ENCODE data around the gene MAP1LC3B2. TPM values are rescaled to one million over a fixed set of nuclear protein-coding genes. Genes with fewer than 3 reads are reported as not detected.

The MAP1LC3B2 gene
- total RNA-seq, 2 experiments from 2014 or later, result 0.54 to 1.7 TPM

DNA sequence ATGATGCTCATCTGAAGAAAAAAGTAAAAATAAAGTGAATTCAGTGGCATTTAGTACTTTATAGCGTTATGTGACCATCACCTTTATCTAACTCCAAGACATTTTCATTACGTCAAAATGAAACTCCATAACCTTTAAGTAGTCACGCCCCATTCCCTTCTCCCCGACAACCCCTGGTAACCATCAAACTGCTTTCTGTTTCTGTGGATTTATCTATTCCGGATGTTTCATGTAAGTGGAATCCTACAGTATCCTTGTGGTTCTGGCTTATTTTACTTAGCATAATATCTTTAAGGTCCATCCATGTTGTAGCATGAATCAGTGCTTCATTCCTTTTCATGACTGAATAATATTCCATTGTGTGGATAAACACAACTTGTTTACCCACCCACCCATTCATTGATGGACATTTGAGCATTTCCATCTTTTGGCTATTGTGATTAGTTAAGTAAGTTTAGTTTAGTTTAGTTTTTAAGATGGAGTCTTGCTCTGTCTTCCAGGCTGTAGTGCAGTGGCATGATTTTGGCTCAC lies 18.5 kb upstream of the MAP1LC3B2 start:
- CTCF ChIA-PET, result interaction anchor here (1.5 kb wide), 1 partner anchor 58 kb away, joined by 4 read pairs; no protein-coding TSS in a partner anchor
- Mint-ChIP-seq H3K4me1 (peaks cover 31% of the 10 kb centered on the region), H3K4me3 (no peak overlapping the region), H3K27ac (no peak overlapping the region), H3K27me3 (no peaks in the 10 kb centered on the region), H3K36me3 (peaks cover 4% of the 10 kb centered on the region), H3K9me3 (ENCODE audit: low read depth) (no peaks in the 10 kb centered on the region)
- DNase-seq, result no peak
- no peak for ATAC-seq

DNA sequence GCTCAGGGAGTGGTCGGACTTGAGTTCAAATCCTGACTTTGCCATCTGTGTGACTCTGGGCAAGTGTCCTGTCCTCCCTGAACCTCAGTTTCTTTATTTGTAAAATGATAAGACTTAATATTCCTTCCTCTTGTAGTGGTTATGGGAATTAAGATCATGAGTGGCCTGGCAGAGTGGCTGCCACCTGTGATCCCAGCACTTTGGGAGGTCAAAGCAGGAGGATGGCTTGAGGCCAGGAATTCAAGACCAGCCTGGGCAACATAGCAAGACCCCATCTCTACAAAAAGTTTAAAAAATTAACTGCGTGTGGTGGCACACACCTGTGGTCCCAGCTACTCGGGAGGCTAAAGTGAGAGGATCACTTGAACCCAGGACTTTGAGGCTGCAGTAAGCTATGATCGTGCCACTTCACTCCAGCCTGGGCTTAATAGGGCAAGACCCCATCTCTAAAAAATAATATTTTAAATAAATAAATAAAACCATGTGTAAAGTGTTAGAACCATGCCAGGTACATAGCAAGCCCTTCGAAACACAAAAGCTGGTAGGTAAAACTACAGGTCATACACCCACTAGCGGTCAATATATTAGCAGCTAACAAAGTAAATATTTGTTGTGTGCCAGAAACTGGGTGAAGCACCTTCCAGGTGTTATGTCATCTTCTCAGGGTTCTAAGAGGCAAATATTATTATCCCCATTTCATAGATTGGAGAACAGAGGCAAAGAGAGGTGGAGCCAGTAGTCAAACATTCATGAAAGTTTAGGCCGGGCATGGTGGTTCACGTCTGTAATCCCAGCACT lies 17.4 kb upstream of the MAP1LC3B2 start:
- Mint-ChIP-seq H3K4me1 (peaks cover 27% of the 10 kb centered on the region), H3K27me3 (no peaks in the 10 kb centered on the region), H3K36me3 (peaks cover 2% of the 10 kb centered on the region), H3K9me3 (ENCODE audit: low read depth) (no peaks in the 10 kb centered on the region), H3K4me3 (no peak overlapping the region), H3K27ac (no peak overlapping the region)
- CTCF ChIA-PET, result no interaction called here
- no peak for ATAC-seq
- no peak for DNase-seq

DNA sequence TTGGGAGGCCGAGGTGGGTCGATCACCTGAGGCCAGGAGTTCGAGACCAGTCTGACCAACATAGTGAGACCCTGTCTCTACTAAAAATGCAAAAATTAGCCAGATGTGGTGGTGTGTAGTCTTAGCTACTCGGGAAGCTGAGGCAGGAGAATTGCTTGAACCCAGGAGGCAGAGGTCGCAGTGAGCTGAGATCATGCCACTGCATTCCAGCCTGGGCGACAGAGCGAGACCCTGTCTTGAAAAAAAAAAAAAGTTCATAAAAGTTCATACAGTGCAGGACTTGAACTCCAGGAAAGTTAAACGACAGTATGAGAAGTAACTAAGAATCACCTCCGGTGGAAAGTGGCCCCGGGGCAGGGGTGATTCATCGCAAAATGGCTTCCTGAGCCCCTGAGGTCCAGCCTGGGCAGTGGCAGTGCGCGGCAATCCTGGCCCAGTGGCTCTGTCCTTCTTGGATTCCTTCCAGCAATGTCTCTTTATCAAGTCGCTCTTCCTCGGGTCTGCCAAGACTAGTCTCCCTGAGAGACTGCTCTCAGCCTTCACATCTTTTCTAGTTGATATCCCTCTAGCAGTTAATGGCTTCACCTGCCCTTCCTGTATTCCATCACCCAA lies 16.7 kb upstream of the MAP1LC3B2 start:
- H3K4me1 Mint-ChIP-seq, result peaks cover 20% of the 10 kb centered on the region
- H3K27me3 Mint-ChIP-seq, result no peaks in the 10 kb centered on the region
- no peak overlapping the region for H3K4me3 Mint-ChIP-seq
- no peak overlapping the region for H3K27ac Mint-ChIP-seq
- ATAC-seq (no peak), DNase-seq (no peak)
- CTCF ChIA-PET, result no interaction called here
- H3K36me3 Mint-ChIP-seq, result peaks cover 2% of the 10 kb centered on the region
- H3K9me3 Mint-ChIP-seq (ENCODE audit: low read depth), result no peaks in the 10 kb centered on the region

DNA sequence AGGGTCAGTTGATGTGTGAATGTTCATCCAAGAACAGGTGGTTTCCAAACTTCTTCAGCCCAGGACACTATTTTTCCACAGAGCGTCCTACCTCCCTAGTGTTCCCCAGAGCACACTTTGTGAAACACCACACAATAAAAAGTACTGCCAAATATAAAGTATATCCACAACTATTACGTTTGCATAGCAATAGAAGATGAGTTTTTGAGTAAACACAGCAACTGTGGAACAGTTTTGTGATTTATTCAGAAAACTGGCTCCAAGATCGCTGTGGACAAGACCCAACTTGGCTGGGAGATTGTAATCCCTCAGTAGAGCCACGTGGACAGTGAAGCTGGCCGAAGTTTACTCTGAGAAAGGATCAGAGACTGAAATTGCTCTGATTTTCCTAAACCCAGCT lies 14.5 kb upstream of the MAP1LC3B2 start:
- DNase-seq (no peak), ATAC-seq (no peak)
- peaks cover 8% of the 10 kb centered on the region for H3K4me1 Mint-ChIP-seq
- H3K4me3 Mint-ChIP-seq, result no peak overlapping the region
- H3K9me3 Mint-ChIP-seq (ENCODE audit: low read depth), result no peaks in the 10 kb centered on the region
- peaks cover 2% of the 10 kb centered on the region for H3K36me3 Mint-ChIP-seq
- peaks cover 6% of the 10 kb centered on the region for H3K27me3 Mint-ChIP-seq
- no peak overlapping the region for H3K27ac Mint-ChIP-seq
- CTCF ChIA-PET, result interaction anchor here (1.8 kb wide), 1 partner anchor 15 kb away, joined by 7 read pairs; the partner anchor contains the start of gene MAP1LC3B2

DNA sequence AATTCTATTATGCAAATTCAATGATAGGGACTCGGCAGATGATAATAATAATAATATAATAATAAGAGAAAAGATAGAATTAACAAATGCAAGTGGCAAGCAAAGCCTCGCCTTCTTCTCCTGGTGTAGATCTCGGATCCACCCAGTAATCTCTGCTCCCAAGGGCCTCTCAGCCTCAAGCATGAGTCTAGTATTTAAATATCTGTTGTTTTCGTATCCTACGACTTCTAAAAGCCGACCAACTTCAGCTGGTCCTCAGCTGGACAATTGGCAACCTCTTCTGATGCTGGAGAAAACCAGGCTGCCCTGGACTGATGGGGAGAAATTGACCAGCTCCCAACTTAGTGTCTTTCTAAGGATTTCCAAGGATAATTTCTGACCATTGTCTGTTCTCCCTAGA lies 14.0 kb upstream of the MAP1LC3B2 start:
- CTCF ChIA-PET, result interaction anchor here (1.5 to 1.8 kb wide), 2 partner anchors 15 to 164 kb away, joined by 4 to 7 read pairs; partner anchors contain the start of gene MAP1LC3B2
- Mint-ChIP-seq H3K4me3 (no peak overlapping the region), H3K27me3 (peaks cover 6% of the 10 kb centered on the region), H3K9me3 (ENCODE audit: low read depth) (no peaks in the 10 kb centered on the region), H3K4me1 (peaks cover 8% of the 10 kb centered on the region), H3K36me3 (peaks cover 2% of the 10 kb centered on the region), H3K27ac (no peak overlapping the region)
- ATAC-seq, result no peak
- no peak for DNase-seq

DNA sequence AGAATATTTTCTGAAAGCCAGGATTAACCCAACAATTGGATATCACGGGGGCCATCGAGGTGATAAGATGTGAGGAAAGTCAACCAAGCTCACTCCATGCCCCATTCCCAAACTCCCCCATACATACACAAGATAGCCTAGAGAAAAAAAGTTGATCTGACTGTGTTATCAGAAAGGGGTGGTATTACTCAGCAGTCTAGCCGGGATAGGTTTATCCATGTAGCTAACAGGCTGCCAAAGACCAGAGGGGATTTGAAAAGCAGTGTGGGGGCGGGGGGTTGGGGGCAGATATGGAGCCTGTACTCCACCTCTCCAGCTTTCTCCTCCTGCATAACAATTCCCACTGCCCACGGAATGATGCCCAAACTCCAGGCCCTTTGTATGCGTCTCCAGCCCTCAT lies 13.2 kb upstream of the MAP1LC3B2 start:
- DNase-seq (no peak), ATAC-seq (no peak)
- H3K9me3 Mint-ChIP-seq (ENCODE audit: low read depth), result no peaks in the 10 kb centered on the region
- no peaks in the 10 kb centered on the region for H3K36me3 Mint-ChIP-seq
- peaks cover 8% of the 10 kb centered on the region for H3K4me1 Mint-ChIP-seq
- H3K27ac Mint-ChIP-seq, result no peak overlapping the region
- no peak overlapping the region for H3K4me3 Mint-ChIP-seq
- H3K27me3 Mint-ChIP-seq, result peaks cover 6% of the 10 kb centered on the region
- CTCF ChIA-PET, result interaction anchor here (1.5 to 1.8 kb wide), 2 partner anchors 14 to 163 kb away, joined by 4 to 7 read pairs; partner anchors contain the start of gene MAP1LC3B2

DNA sequence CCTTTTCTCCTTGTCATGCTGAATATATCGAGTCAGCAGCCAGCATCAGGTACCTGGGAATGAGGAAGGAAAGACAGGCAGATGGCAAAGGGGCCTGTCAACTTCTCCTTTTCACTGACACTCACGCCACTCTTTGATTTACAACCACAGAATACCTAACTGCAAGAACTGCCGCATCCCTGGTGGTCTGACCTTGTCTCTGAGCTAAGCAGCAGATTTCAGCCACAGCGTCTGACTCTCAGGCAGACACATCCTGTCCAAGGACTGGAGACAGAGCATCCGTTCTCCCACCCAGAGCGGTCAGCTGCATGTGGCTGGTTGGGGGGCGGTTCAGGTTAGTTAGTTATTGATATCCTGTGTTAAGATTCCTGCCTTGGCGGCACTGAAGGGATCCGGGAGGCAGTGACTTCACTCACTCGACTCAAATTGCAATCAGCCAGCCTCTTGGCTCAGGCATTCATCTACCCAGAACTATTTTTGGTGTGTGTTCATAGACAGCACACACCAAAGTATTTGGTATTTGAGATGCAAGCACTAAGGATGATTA lies 11.2 kb upstream of the MAP1LC3B2 start:
- peaks cover 6% of the 10 kb centered on the region for H3K27me3 Mint-ChIP-seq
- CTCF ChIA-PET, result interaction anchor here (1.0 to 2.6 kb wide), 2 partner anchors 11 to 52 kb away, joined by 3 to 12 read pairs; partner anchors contain the start of gene MAP1LC3B2

DNA sequence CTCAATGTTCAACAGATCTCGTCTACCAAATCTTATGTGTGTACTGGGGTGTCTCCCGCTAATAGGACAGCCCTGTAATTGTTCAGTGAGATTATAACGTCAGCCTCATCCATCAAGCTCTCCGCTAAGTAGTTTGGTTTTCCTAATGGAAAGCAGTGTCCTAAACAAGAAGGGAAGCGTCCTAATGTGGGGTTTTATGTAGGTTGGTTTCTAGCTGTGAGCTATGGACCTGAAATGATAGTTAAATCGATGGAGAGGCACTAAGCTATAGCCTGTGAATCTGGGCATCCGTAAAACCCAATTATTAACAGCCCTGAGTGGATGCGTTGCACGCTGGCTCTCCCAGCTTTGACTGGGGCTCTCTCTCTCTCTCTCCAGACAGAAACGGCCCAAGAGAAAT lies 9.2 kb upstream of the MAP1LC3B2 start:
- H3K4me1 Mint-ChIP-seq, result peaks cover 8% of the 10 kb centered on the region
- DNase-seq (no peak), ATAC-seq (no peak)
- H3K9me3 Mint-ChIP-seq (ENCODE audit: low read depth), result no peaks in the 10 kb centered on the region
- peaks cover 6% of the 10 kb centered on the region for H3K27me3 Mint-ChIP-seq
- CTCF ChIA-PET, result interaction anchor here (1.0 to 2.6 kb wide), 2 partner anchors 9 to 11 kb away, joined by 3 to 12 read pairs; partner anchors contain the start of gene MAP1LC3B2
- H3K4me3 Mint-ChIP-seq, result no peak overlapping the region
- no peak overlapping the region for H3K27ac Mint-ChIP-seq
- H3K36me3 Mint-ChIP-seq, result peaks cover 2% of the 10 kb centered on the region

More for the DNA sequence above, 11.2 kb upstream of the MAP1LC3B2 start:
- peaks cover 8% of the 10 kb centered on the region for H3K4me1 Mint-ChIP-seq
- H3K4me3 Mint-ChIP-seq, result no peak overlapping the region
- no peaks in the 10 kb centered on the region for H3K36me3 Mint-ChIP-seq
- ATAC-seq (peak; percentile 30), DNase-seq (peak; percentile 55)
- no peaks in the 10 kb centered on the region for H3K9me3 Mint-ChIP-seq (ENCODE audit: low read depth)
- peak overlapping the region; percentile 58 for H3K27ac Mint-ChIP-seq

DNA sequence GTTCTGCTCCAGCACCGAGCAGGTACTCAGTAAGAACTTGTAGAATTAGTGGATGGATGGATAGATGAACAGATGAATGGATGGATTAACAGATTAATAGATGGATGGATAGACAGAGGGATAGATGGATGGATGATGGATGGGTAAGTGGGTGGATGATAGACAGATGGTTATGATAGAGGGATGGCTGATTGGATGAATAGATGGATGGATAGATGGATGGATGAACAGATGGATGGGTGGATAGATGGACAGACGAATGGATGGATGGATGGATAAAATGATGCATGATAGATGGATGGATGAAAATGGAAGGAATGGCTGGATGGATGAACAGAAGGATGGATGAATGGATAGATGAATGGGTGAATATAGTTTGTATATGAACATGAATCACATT lies 8.0 kb upstream of the MAP1LC3B2 start:
- ATAC-seq, result no peak

DNA sequence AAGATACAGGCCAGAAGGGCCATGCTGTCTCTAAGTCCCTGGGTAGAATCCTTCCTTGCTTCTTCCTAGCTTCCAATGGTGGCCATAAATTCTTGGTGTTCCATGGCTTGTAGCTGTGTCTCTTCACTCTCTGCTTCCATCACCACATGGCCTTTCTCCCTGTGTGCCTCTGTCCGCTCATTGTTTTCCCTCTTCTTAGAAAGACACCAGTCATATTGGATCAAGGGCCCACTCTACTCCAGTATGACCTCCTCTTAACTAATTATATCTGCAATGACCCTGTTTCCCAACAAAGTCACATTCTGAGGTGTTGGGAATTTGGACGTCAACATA lies 7.6 kb upstream of the MAP1LC3B2 start:
- Mint-ChIP-seq H3K4me3 (no peak overlapping the region), H3K4me1 (peaks cover 8% of the 10 kb centered on the region), H3K27ac (no peak overlapping the region), H3K9me3 (ENCODE audit: low read depth) (no peaks in the 10 kb centered on the region), H3K27me3 (peaks cover 13% of the 10 kb centered on the region), H3K36me3 (peaks cover 2% of the 10 kb centered on the region)
- CTCF ChIA-PET, result no interaction called here
- no peak for ATAC-seq
- no peak for DNase-seq

More for the DNA sequence above, 8.0 kb upstream of the MAP1LC3B2 start:
- Mint-ChIP-seq H3K4me1 (peaks cover 8% of the 10 kb centered on the region), H3K36me3 (peaks cover 2% of the 10 kb centered on the region), H3K27ac (no peak overlapping the region), H3K27me3 (peaks cover 13% of the 10 kb centered on the region), H3K4me3 (no peak overlapping the region), H3K9me3 (ENCODE audit: low read depth) (no peaks in the 10 kb centered on the region)
- CTCF ChIA-PET, result no interaction called here
- DNase-seq, result no peak

DNA sequence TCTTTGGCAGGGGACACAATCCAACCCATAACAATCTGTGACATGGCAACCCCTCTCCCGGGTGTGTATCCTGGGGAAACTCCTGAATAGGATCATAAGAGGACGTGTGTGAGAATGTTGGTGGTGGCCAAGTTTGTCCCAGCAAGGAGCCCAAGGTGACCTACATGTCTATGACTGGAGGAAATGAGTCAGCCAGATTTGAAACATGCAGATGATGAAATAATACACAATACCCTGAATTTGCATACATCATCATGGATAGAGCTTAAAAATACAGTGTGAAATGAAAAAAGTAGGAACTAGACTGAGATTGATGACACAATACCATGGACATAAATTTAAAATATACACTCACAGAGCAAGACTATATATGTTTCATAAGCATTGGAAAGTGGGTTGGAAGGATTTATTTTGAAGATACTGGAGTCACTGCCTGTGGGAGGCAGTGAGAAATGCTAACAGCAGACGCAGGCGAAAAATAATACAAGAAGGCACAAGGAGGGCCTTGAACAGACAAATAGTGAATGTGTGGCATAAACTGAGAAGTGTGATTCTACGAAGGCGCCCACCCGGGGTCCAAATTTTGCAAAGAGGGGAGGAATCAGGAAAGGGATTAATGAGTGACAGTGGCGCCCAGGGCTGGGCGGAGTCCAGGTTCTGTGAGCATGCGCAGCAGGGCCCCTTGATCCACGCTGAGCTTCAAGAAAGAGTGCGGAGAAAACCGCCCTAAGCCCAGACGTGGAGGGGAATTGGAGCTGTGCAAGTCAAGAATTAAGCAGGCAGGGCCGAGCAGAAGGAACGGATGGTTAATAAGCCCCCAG lies 7.0 kb upstream of the MAP1LC3B2 start:
- ATAC-seq (no peak), DNase-seq (no peak)
- Mint-ChIP-seq H3K9me3 (ENCODE audit: low read depth) (no peaks in the 10 kb centered on the region), H3K36me3 (peaks cover 6% of the 10 kb centered on the region), H3K27me3 (peaks cover 17% of the 10 kb centered on the region), H3K4me1 (peaks cover 11% of the 10 kb centered on the region), H3K4me3 (no peak overlapping the region), H3K27ac (no peak overlapping the region)
- CTCF ChIA-PET, result no interaction called here

DNA sequence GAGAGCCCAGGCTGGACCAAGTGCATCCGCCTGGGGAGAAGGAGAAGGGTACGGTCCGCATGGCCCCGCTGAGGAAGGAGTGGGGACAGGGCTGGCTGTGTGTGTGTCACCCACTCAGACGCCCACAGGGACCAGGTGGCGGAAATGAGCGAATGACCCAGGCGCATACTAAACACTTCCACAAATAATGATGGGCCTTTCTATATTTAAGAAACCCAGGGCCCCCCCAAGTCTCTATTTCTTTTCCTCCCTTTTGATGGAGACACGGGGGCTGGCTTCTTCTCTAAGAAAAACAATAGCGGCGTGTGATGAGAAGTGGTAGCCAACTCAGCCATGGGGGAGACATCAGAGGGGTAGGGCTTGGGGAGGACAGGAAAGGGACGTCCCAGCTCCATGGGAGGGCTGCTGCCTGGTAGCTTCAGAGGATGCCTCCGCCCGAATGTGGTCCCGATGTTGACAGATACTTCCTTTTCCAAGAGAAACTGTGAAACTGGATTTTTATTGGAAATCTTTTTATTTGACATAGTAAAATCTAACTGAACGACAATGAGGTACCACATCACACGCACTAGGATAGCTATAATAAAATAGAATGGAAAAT lies 6.3 kb upstream of the MAP1LC3B2 start:
- ATAC-seq (no peak), DNase-seq (no peak)
- H3K4me3 Mint-ChIP-seq, result no peak overlapping the region
- H3K27ac Mint-ChIP-seq, result no peak overlapping the region
- no peaks in the 10 kb centered on the region for H3K9me3 Mint-ChIP-seq (ENCODE audit: low read depth)
- peaks cover 17% of the 10 kb centered on the region for H3K27me3 Mint-ChIP-seq
- CTCF ChIA-PET, result no interaction called here
- peaks cover 6% of the 10 kb centered on the region for H3K36me3 Mint-ChIP-seq
- H3K4me1 Mint-ChIP-seq, result peaks cover 13% of the 10 kb centered on the region

Measured in activated CD8-positive, alpha-beta memory T cell treated with anti-CD3 and anti-CD28 coated beads, Interleukin-2, amount 10 ng/mL, durations not matched to agents 7 days and 5 days (primary cell).